Loucy (cell line): ENCODE measurements around the gene HSF2.

Experiments
- CTCF ChIP-seq: fragments of 200-600 bp; sonication (generic); conservative IDR thresholded peaks from 2 replicates; pipeline ENCODE4 v1.5.1; 2014; ENCODE audit warnings: mild to moderate bottlenecking, antibody characterized with exemption, low read length
- EZH2phosphoT487 ChIP-seq: fragments of 200-600 bp; IDR thresholded peaks from 2 replicates; pipeline ENCODE4 v1.6.1; 2018; ENCODE audit warnings: antibody characterized with exemption, mild to moderate bottlenecking, moderate library complexity, borderline replicate concordance

DNA sequence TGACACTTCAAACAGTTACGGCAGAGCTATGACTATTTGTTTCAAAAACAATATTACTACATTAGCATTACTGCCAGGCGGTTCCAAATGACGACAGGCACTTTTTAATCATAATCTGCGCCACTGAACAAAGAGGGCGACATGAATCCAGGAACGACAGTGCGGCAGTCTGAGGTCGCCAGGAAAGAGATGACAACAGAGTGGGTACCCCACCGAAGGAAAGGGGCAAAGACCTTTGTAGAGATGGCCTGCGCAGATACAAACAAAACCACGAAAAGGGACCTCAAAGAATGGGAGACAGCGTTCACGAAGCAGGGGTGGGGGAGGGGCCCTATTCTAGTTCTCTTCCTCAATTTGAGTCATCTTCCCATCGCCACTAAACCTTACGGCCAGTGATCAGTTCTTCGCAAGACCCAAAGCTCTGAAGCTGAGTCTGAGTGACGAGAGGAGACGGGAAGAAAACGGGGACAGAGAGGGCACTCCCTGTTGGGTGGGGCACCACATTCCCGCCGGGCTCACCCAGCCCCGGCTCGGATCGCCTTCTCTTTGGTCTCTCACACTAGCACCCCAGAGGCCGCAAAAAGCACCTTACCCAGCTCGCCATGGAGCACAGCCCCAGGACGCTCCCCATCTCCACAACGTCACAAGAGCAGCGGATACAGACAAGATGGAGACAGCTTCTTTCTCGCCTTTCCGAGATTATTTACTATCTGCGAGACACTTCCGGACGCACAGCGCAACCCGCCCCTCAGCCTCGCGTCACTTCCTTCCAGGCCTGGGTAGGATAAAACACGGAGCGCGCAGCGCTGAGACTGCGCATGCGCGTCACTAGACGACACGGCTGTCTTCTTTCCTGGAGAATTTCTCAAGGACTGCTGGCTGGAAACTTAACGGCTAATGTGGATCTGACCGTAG is 71.9 kb downstream of the HSF2 start, which contains the start of gene SERINC1:
- TF ChIP-seq CTCF (no peak), EZH2phosphoT487 (no peak)
